Ovary (tissue), 9 donors: Measurements from ENCODE around the gene TENT4B. TPM values are rescaled to one million over a fixed set of nuclear protein-coding genes. Genes with fewer than 3 reads are reported as not detected.

Experiments used
- DNase-seq, 5 donors: peaks; one replicate each; pipeline ENCODE4 v3.0.0-alpha.2; 2019 to 2020
- H3K27ac ChIP-seq, 2 donors: fragments of 200-600 bp; one replicate each; pipeline versions ENCODE4 v1.5.1 to v1.8.0; 2019 to 2022
- H3K27me3 ChIP-seq: fragments of 200-600 bp; one replicate; pipeline ENCODE4 v1.8.0; 2022
- H3K36me3 ChIP-seq: fragments of 200-600 bp; sonication (generic); one replicate; pipeline ENCODE4 v1.5.1; 2019
- H3K4me1 ChIP-seq: one replicate; pipeline ENCODE4 v1.8.1; 2013; ENCODE audit warnings: mild to moderate bottlenecking, moderate library complexity; ENCODE audit not compliant: insufficient read depth
- H3K4me3 ChIP-seq: fragments of 200-600 bp; sonication (generic); one replicate; pipeline ENCODE4 v1.5.1; 2017
- H3K9me3 ChIP-seq, 2 donors: fragments of 200-600 bp in 1 of 2; sonication (generic) in 1 of 2; one replicate each; pipeline versions ENCODE4 v1.5.1 to v1.8.1; 2013 to 2019; ENCODE audit warnings: mild to moderate bottlenecking in 1 of 2, moderate library complexity in 1 of 2
- EP300 ChIP-seq: sonication (generic); formaldehyde crosslinking; IDR thresholded peaks from one replicate; pipeline ENCODE4 v1.6.1; 2017; ENCODE audit warnings: antibody characterized with exemption
- POLR2A ChIP-seq: fragments of 450-650 bp; IDR thresholded peaks from one replicate; pipeline ENCODE4 v1.6.1; 2017; ENCODE audit warnings: antibody characterized with exemption, mild to moderate bottlenecking, moderate library complexity
- WGBS, 3 donors: extraction: QIAGEN DNeasy Blood & Tissue Kit in 1 of 3; methylation state at CpG; one replicate each; pipeline versions ENCODE4 v1.1.5 to v1.1.7; 2013 to 2017; 5-methylcytosine and 5-hydroxymethylcytosine counted together
- intact Hi-C, 4 donors: fragments of 100-400 bp; cut with DNase I; formaldehyde crosslinking; loops; one replicate each; pipeline versions ENCODE4 v1.11.0 to v1.15.1; 2022 to 2023
- polyA plus RNA-seq, 2 donors: library from polyadenylated mRNA; stranded (reverse); fragments of 200-250 nt in 1 of 2; fragments of 350-450 nt in 1 of 2; fragmentation: Illumina TruSeq in 1 of 2; extraction: RNeasy Lipid Tissue Mini Kit (QIAGEN cat#74804) in 1 of 2; gene quantifications; one replicate each; pipeline ENCODE4 v1.2.3, GENCODE V29; 2013 to 2014
- total RNA-seq, 7 donors: library from RNA; depleted of rRNA in 2 of 7; stranded (reverse); fragments of >200 nt in 2 of 7; fragmentation: NEBNext Ultra II Directional in 3 of 7; extraction: Animal tissue kit (Norgen Biotek cat#: 25700) in 3 of 7; gene quantifications; one replicate each; pipeline versions ENCODE4 v1.1.0 to v1.2.4, GENCODE V29; 2016 to 2023
- TF ChIP-seq, protein P1 (sequence below), 3 donors: fragments of 450-650 bp in 2 of 3; fragments of 200-600 bp in 1 of 3; IDR thresholded peaks; one replicate each; pipeline versions ENCODE4 v1.5.1 to v1.8.0; 2016 to 2022; ENCODE audit warnings: antibody characterized with exemption in 3 of 3, mild to moderate bottlenecking in 1 of 3
- donor health status: DM: no; HTN: no; CAD: no; lungs with moderate emphysema.
- donor health status: DM: no; HTN: no; CAD: no.
- donor health status: Bipolar disorder and iron deficiency.
- donor health status: DM: yes; HTN: yes; CAD: no.
- donor health status: DM: no; HTN: no; CAD: no.
- donor health status: DM: yes; HTN: yes; CAD: no.

TENT4B gene
- total and polyA plus RNA-seq, 9 donors: 5.3 to 17.7 (median 12.3) TPM

GRCh38 chr16:50255538-50255937, 102.4 kb downstream of the TENT4B start:
- intact Hi-C loops: no loop called here
- TF ChIP-seq POLR2A: no peak
- TF ChIP-seq EP300: no peak
- TF ChIP-seq, protein P1, sequence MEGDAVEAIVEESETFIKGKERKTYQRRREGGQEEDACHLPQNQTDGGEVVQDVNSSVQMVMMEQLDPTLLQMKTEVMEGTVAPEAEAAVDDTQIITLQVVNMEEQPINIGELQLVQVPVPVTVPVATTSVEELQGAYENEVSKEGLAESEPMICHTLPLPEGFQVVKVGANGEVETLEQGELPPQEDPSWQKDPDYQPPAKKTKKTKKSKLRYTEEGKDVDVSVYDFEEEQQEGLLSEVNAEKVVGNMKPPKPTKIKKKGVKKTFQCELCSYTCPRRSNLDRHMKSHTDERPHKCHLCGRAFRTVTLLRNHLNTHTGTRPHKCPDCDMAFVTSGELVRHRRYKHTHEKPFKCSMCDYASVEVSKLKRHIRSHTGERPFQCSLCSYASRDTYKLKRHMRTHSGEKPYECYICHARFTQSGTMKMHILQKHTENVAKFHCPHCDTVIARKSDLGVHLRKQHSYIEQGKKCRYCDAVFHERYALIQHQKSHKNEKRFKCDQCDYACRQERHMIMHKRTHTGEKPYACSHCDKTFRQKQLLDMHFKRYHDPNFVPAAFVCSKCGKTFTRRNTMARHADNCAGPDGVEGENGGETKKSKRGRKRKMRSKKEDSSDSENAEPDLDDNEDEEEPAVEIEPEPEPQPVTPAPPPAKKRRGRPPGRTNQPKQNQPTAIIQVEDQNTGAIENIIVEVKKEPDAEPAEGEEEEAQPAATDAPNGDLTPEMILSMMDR (IDR thresholded peaks at IDR 0.05): no peak
- WGBS, 3 donors: 93 to 96% (median 96%) methylated on average over 2 of the region's 2 CpGs
- Histone ChIP-seq H3K36me3 (no peaks in the 10 kb centered on the region), H3K4me3 (no peak overlapping the region), H3K9me3 (no peaks in the 10 kb centered on the region), H3K4me1 (peaks cover 13% of the 10 kb centered on the region), H3K27ac (no peak overlapping the region), H3K27me3 (no peaks in the 10 kb centered on the region)
- DNase-seq: no peak

GRCh38 chr16:50256604-50257003, 103.5 kb downstream of the TENT4B start:
- no peak for DNase-seq
- H3K9me3 ChIP-seq: no peaks in the 10 kb centered on the region
- 51 to 94% (median 81%) methylated on average over 1 of the region's 1 CpG for WGBS, 3 donors

GRCh38 chr16:50257876-50258275, 104.8 kb downstream of the TENT4B start:
- Histone ChIP-seq H3K4me1 (peaks cover 9% of the 10 kb centered on the region), H3K36me3 (no peaks in the 10 kb centered on the region), H3K27ac (no peak overlapping the region), H3K9me3 (no peaks in the 10 kb centered on the region), H3K4me3 (no peak overlapping the region), H3K27me3 (no peaks in the 10 kb centered on the region)
- TF ChIP-seq, protein P1 (IDR thresholded peaks at IDR 0.05): no peak
- TF ChIP-seq EP300 (no peak), POLR2A (no peak)
- WGBS, 3 donors: 90 to 94% (median 93%) methylated on average over 9 of the region's 9 CpGs
- intact Hi-C loops: no loop called here
- DNase-seq: no peak

More at GRCh38 chr16:50256604-50257003, 103.5 kb downstream of the TENT4B start:
- Histone ChIP-seq H3K4me1 (peaks cover 13% of the 10 kb centered on the region), H3K4me3 (no peak overlapping the region), H3K27ac (no peak overlapping the region), H3K36me3 (no peaks in the 10 kb centered on the region), H3K27me3 (no peaks in the 10 kb centered on the region)
- TF ChIP-seq, protein P1 (IDR thresholded peaks at IDR 0.05): no peak
- TF ChIP-seq POLR2A: no peak
- no peak for TF ChIP-seq EP300
- intact Hi-C loops: no loop called here

DNA sequence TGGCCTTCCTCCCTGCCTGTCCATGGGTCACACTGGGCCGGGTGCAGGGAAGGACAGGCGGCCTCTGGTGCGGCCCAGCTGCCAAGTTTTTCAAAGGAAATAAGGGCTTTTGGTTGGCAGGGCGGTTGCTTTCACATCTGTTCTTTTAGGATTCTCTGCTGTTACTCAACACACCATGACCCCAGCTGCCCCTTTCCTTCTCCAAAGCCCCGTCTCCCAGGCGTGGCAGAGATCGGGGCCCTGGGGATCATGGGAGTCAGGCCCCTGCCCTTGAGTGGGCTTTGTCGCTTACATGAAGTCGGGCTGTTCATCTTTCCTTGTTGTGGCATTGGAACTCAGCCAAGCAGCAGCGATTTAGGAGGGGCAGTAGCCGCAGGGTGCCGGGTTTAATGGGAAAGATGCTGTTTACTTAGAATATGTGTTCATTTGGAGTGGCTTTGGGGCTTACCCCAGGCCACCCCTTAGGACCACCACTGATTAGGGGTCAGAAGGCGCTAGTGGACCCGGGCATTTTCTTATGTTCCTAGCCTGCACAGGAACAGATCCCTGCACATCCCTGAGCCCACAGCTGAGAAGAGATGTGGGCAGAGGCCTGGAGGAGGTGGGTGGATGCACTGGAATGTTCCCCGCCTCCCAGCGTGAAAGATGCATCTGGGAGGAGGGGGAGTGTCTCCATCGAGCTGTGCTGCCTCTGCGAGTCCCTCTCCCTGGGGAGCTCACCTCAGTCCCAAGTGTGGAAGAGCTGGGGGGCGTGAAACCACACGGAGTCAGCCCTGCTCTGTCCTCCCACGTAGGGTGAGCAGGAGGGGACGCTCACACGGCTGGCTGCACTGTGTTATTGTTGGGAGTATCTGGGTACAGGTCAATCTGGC, 106.5 kb downstream of the TENT4B start:
- Histone ChIP-seq H3K36me3 (no peaks in the 10 kb centered on the region), H3K9me3 (no peaks in the 10 kb centered on the region), H3K27ac (peak overlapping the region in 1 of 2 donors; percentile 68), H3K4me1 (peaks cover 9% of the 10 kb centered on the region), H3K4me3 (no peak overlapping the region), H3K27me3 (no peaks in the 10 kb centered on the region)
- WGBS, 3 donors: 9 to 22% (median 11%) methylated on average over 23 of the region's 23 CpGs
- TF ChIP-seq EP300: no peak
- no peak for TF ChIP-seq POLR2A
- TF ChIP-seq, protein P1 (IDR thresholded peaks at IDR 0.05): no peak
- peak; percentile 68 to 80 (median 72) for DNase-seq
- intact Hi-C loops: loop anchor here in 1 of 4 donors (10.0 kb wide), 1 partner anchor 55 kb away; no protein-coding TSS in a partner anchor
